ENCODE data around the gene CYTH3. TPM values are rescaled to one million over a fixed set of nuclear protein-coding genes. Genes with fewer than 3 reads are reported as not detected.
A peak's percentile ranks its signal among the peaks of the same experiment; 100 is the strongest.

The CYTH3 gene
- total and polyA plus RNA-seq, 9 of the 15 experiments (the other 6 are each of a cell fraction or from before 2014, with no cell fraction given) = 0.25 to 15.2 (median 11.4) TPM

- ATAC-seq = no peak
- no peak overlapping the region for H3K4me2 ChIP-seq (ENCODE audit: insufficient read depth, low read length)
- WGBS (ENCODE audit: insufficient coverage, low coverage, missing lambda C conversion rate) = 26% methylated on average over 3 of the region's 3 CpGs
Measured at GRCh38 chr7:6279341-6279740, 6.9 kb upstream of the CYTH3 start.

More at GRCh38 chr7:6279341-6279740, 6.9 kb upstream of the CYTH3 start:
- ChIA-PET CTCF (ENCODE audit: low intra/inter-chr PET ratio) (no interaction called here), POLR2A (no interaction called here)
- Histone ChIP-seq H3K27ac (ENCODE audit: extremely low read depth, low read depth, low read length) (no peak overlapping the region), H4K20me1 (replicated peaks; ENCODE audit: control insufficient read depth, insufficient read depth, low read length) (no peaks in the 10 kb centered on the region), H3K27me3 (ENCODE audit: control insufficient read depth in 2 of 2, insufficient read depth in 2 of 2, low read length in 2 of 2) (no peaks in the 10 kb centered on the region), H3K9ac (ENCODE audit: insufficient read depth in 1 of 2, low read depth in 2 of 2, low read length in 2 of 2) (peak overlapping the region in 1 of 2 experiments; percentile 58; a peak in 1 of 4 replicates), H3K36me3 (ENCODE audit: control insufficient read depth, insufficient read depth, low read length) (no peaks in the 10 kb centered on the region), H3K4me3 (no peak overlapping the region), H2AFZ (ENCODE audit: low read depth, low read length) (peak overlapping the region; percentile 47; the same call in 1 of the 2 replicates), H3K9me3 (replicated peaks; ENCODE audit: control insufficient read depth, insufficient read depth, low read depth, low read length) (no peaks in the 10 kb centered on the region), H3K4me1 (replicated peaks in 1 of 2; ENCODE audit: control insufficient read depth in 2 of 2, insufficient read depth in 2 of 2, low read length in 2 of 2) (peaks cover 5 to 6% of the 10 kb centered on the region in 2 experiments; a peak in 3 of 5 replicates), H3K79me2 (ENCODE audit: control insufficient read depth, insufficient read depth, low read length) (no peaks in the 10 kb centered on the region), H3K9me1 (ENCODE audit: control insufficient read depth, insufficient read depth, low read length) (no peaks in the 10 kb centered on the region)
- intact Hi-C loops (cut with micrococcal nuclease) (no loop called here), in situ Hi-C loops (cut with MboI) (no loop called here)
- DNase-seq (ENCODE audit: extremely low read depth in 1 of 4, low spot score in 3 of 4) (no peak), FAIRE-seq (no peak)
- TF ChIP-seq MBD1 (CRISPR knock-in tag; IDR thresholded peaks at IDR 0.05) (no peak), FOXK2 (conservative IDR thresholded peaks at IDR 0.05 in 1 of 2, IDR thresholded peaks at IDR 0.05 in 1 of 2; ENCODE audit: low read depth in 2 of 2) (no peak), XRCC4 (IDR thresholded peaks at IDR 0.05; ENCODE audit: extremely low read depth, insufficient read depth, insufficient read length) (no peak), WHSC1 (IDR thresholded peaks at IDR 0.05; ENCODE audit: low read length) (no peak)
- BruUV-seq (replicated peaks) = no TSS peak

Data from K562 (cell line).